Spinal cord (tissue), 10 donors: Measurements from ENCODE around the gene HAGH. TPM values are rescaled to one million over a fixed set of nuclear protein-coding genes. Genes with fewer than 3 reads are reported as not detected.

ENCODE experiments used
- DNase-seq, 6 donors: peaks; one replicate each; pipeline versions ENCODE4 v3.0.0 to v3.0.0-alpha.2; 2013 to 2015; ENCODE audit warnings: low spot score in 6 of 6, low read depth in 4 of 6
- H3K27ac ChIP-seq: one replicate; pipeline ENCODE4 v1.5.1; 2013; ENCODE audit warnings: low read depth, low read length, control low read depth
- H3K27me3 ChIP-seq: one replicate; pipeline ENCODE4 v1.6.1; 2013; ENCODE audit warnings: low read length; ENCODE audit not compliant: control insufficient read depth, insufficient read depth
- H3K36me3 ChIP-seq: one replicate; pipeline ENCODE4 v1.6.1; 2013; ENCODE audit warnings: low read length; ENCODE audit not compliant: control insufficient read depth, insufficient read depth
- H3K4me1 ChIP-seq: one replicate; pipeline ENCODE4 v1.6.1; 2013; ENCODE audit warnings: low read length; ENCODE audit not compliant: control insufficient read depth, insufficient read depth
- H3K4me3 ChIP-seq: one replicate; pipeline ENCODE4 v1.5.1; 2013; ENCODE audit warnings: low read depth, low read length, control low read depth
- H3K9me3 ChIP-seq: one replicate; pipeline ENCODE4 v1.6.1; 2013; ENCODE audit warnings: low read length; ENCODE audit not compliant: control insufficient read depth, insufficient read depth
- WGBS: methylation state at CpG from one replicate; pipeline ENCODE4 v1.1.5; 2013; ENCODE audit warnings: missing lambda C conversion rate; ENCODE audit not compliant: insufficient coverage; 5-methylcytosine and 5-hydroxymethylcytosine counted together
- polyA plus RNA-seq, 2 donors: library from polyadenylated mRNA; unstranded; fragments of 120-200 nt; gene quantifications; one replicate each; pipeline ENCODE4 v1.2.1, GENCODE V29; 2013; ENCODE audit not compliant: insufficient read length in 2 of 2
- total RNA-seq, 2 donors: library from RNA; depleted of rRNA in 1 of 2; stranded (reverse); fragments of 120-200 nt in 1 of 2; fragments of >200 nt in 1 of 2; gene quantifications; one replicate each; pipeline versions ENCODE4 v1.2.3 to v1.2.4, GENCODE V29; 2013 to 2014
- donor health status: healthy.

The HAGH gene
- total and polyA plus RNA-seq, 4 donors: 68.6 to 99.3 (median 90.8) TPM

DNA sequence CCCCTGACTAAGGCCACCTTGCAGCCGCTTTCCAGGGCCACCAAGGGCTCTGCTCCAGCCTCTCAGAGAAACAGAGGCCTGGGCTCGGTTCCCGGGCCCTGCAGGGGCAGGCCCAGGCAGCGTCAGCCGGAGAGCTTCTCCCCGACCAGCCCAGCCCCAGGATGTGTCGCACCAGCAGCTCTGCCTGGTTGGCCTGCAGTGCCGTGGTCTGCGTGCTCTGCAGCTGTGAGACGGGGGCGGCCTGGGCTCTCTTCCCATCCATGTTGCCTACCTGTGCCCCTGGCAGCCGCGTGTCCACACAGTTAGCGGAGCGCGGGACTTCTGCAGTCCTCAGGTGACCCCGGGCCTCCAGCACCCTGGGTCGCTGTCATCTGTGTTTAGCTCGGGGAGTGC is 37.9 kb downstream of the HAGH start:
- H3K9me3 ChIP-seq: no peaks in the 10 kb centered on the region
- no peaks in the 10 kb centered on the region for H3K27me3 ChIP-seq
- peaks cover 94% of the 10 kb centered on the region for H3K36me3 ChIP-seq
- peaks cover 13% of the 10 kb centered on the region for H3K4me1 ChIP-seq
- WGBS: 86% methylated on average over 19 of the region's 19 CpGs
- no peak for DNase-seq
- H3K4me3 ChIP-seq: no peak overlapping the region
- no peak overlapping the region for H3K27ac ChIP-seq

DNA sequence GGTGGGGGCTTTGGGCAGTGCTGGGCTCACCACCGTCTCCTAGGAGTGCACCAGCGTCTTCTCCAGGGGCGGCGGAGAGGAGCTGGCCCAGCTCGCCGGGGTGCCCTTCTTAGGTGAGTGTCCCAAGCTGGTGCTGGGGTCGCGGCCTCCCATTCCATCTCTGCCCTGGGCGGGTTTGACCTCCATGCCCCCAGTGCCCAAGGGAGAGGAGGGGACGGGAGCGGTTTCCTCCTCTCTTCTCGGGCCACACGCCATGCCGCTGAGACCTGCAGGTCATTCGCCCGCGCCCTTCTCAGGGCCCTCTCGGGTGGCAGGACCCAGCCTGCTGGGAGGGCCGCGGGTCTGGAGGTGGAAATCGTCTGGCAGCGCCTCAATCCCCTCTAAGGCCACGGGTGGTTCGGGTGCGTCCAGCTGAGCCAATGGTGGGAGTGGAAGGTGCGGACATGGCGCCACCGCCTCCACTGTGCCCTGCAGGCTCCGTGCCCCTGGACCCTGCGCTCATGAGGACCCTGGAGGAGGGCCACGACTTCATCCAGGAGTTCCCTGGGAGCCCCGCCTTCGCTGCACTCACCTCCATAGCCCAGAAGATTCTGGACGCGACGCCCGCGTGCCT is 38.4 kb downstream of the HAGH start:
- Histone ChIP-seq H3K9me3 (no peaks in the 10 kb centered on the region), H3K27me3 (no peaks in the 10 kb centered on the region), H3K4me1 (peaks cover 18% of the 10 kb centered on the region), H3K27ac (no peak overlapping the region), H3K4me3 (no peak overlapping the region), H3K36me3 (peaks cover 89% of the 10 kb centered on the region)
- DNase-seq: no peak
- WGBS: 95% methylated on average over 34 of the region's 38 CpGs

DNA sequence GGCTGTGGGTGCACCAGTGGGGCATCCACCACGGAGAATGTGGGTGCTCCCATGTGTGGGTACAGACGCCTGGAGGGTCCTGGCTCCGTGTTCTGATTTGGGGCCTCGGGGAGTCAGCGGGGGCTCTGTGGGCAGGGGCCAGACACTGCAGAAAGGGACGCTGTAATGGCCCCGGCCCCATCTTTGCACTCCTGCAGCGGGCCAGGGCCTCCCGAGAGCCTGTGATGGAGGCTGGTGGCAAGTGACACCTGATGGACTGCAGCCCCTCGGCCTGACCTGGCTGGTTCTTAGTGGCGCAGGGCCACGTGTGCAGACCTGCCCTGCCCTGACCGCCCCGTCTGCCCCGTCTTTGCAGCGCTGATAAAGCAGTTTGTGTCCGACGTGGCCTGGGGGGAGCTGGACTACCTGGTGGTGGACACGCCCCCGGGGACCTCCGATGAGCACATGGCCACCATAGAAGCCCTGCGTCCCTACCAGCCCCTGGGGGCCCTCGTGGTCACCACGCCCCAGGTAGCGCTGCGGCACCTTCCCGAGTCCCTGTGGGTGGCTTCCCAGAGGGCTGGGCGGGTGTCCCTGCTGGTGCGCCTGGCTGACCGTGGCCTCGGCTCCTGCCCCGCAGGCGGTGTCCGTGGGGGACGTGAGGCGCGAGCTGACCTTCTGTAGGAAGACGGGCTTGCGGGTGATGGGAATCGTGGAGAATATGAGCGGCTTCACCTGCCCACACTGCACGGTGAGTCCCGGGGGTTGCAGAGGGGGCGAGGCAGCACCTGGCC is 39.1 kb downstream of the HAGH start:
- DNase-seq: no peak
- peaks cover 82% of the 10 kb centered on the region for H3K36me3 ChIP-seq
- no peak overlapping the region for H3K4me3 ChIP-seq
- H3K27me3 ChIP-seq: no peaks in the 10 kb centered on the region
- H3K9me3 ChIP-seq: no peaks in the 10 kb centered on the region
- peaks cover 18% of the 10 kb centered on the region for H3K4me1 ChIP-seq
- no peak overlapping the region for H3K27ac ChIP-seq
- 94% methylated on average over 44 of the region's 44 CpGs for WGBS

DNA sequence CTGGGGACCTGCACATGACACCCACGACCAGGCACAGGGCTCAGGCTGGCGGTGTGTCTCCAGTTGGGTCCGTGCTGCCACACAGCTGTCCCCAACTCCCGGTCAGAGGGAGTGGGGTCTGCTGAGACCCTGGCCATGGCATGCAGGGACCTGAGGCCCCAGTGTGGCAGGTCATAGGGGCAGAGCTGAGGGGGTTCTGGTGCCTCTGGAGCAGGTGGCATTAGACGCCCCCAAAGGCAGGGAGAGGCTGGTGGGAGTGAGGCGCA is 39.6 kb downstream of the HAGH start:
- DNase-seq: no peak
- H3K27ac ChIP-seq: no peak overlapping the region
- H3K4me1 ChIP-seq: peaks cover 18% of the 10 kb centered on the region
- no peaks in the 10 kb centered on the region for H3K9me3 ChIP-seq
- H3K27me3 ChIP-seq: no peaks in the 10 kb centered on the region
- 91% methylated on average over 6 of the region's 6 CpGs for WGBS
- no peak overlapping the region for H3K4me3 ChIP-seq
- peaks cover 77% of the 10 kb centered on the region for H3K36me3 ChIP-seq

DNA sequence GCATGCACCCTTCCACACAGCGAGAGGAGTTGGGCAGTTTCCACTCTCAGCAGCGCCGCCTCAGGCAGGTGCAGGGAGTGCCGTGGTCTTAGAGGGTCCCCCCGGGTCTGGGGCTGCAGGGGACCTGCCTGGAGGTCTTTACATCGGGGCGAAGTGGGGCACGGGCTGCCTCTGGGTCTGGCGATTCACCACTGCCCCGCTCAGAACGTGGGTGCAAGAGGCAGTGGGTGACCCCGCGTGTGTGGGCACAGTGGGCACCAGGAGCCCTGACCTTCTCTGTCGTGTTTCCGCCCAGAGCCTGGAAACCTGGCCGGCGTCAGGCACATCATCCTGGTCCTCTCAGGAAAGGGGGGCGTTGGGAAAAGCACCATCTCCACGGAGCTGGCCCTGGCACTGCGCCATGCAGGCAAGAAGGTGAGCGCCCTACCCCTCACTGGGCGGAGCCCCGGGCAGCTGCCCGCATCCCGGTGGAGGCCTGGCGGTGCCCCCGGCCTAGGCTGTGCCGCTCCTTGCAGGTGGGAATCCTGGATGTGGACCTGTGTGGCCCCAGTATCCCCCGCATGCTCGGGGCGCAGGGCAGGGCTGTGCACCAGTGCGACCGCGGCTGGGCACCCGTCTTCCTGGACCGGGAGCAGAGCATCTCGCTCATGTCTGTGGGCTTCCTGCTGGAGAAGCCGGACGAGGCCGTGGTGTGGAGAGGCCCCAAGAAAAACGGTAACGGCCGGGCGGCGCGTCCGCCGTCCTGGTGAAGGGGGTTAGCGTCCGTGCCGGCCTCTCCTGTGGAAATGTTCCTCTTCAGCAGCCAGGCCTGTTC is 40.2 kb downstream of the HAGH start:
- peaks cover 72% of the 10 kb centered on the region for H3K36me3 ChIP-seq
- no peak overlapping the region for H3K27ac ChIP-seq
- H3K4me1 ChIP-seq: peaks cover 23% of the 10 kb centered on the region
- no peaks in the 10 kb centered on the region for H3K27me3 ChIP-seq
- 92% methylated on average over 51 of the region's 51 CpGs for WGBS
- no peak for DNase-seq
- no peak overlapping the region for H3K4me3 ChIP-seq
- no peaks in the 10 kb centered on the region for H3K9me3 ChIP-seq

DNA sequence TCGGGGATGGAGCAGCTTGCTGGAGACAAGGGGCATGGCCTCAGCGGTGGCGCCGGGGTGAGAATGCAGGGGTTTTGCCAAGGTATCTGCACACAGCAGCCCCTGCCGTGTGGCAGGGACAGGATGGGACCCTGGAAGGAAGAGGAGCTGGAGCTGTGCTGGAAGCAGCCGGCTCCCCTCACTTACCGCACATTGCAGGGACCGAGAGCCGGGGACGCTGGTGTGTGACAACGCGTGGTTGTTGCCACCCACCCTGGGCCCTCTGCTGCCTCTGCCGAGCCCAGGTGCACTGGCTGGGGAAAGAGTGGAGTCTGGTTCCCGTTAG is 40.8 kb downstream of the HAGH start:
- Histone ChIP-seq H3K4me3 (no peak overlapping the region), H3K9me3 (no peaks in the 10 kb centered on the region), H3K27ac (no peak overlapping the region), H3K27me3 (no peaks in the 10 kb centered on the region), H3K36me3 (peaks cover 72% of the 10 kb centered on the region), H3K4me1 (peaks cover 29% of the 10 kb centered on the region)
- 95% methylated on average over 14 of the region's 14 CpGs for WGBS
- DNase-seq: no peak

DNA sequence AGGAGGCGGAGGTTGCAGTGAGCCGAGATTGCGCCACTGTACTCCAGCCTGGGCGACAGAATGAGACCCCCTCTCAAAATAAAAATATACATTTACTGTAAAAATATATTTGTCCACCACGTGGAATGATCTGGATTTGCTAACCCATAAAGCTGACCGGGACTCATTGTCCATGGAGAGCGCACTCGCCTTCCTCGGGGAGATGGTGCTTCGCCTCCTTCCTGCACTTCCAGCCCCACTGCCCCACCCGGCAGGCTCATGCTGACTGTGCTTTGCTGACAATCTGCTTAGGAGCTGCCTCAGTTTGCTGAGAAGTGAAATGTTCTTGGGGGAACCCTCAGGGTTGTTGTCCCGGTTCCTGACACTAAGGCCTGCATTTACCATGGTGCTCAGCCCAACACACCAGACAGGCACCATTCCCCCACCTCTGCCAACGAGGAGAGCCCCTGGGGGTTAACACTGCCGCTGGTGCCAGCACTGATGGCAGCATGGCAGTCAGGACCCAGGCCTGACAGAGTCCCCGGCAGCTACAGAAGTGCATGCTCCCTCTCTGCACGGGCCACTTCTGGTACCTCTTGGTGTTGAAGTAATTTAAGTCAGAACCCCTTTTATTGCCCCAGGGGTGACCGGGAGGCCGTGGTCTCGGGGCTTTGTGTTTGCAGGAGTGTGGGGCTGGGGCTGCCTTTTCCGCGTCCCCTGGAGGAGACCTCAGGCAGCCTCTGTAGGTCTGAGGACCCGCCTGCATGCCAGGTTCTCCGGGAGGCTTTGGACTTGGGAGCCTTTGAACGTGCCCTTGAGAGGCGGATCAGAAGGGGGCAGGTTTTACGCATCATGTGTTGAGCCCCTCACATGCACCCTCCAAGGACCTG is 41.4 kb downstream of the HAGH start:
- peaks cover 32% of the 10 kb centered on the region for H3K4me1 ChIP-seq
- H3K27me3 ChIP-seq: no peaks in the 10 kb centered on the region
- no peak for DNase-seq
- peaks cover 71% of the 10 kb centered on the region for H3K36me3 ChIP-seq
- WGBS: 92% methylated on average over 19 of the region's 26 CpGs
- no peaks in the 10 kb centered on the region for H3K9me3 ChIP-seq
- H3K4me3 ChIP-seq: no peak overlapping the region
- H3K27ac ChIP-seq: no peak overlapping the region

DNA sequence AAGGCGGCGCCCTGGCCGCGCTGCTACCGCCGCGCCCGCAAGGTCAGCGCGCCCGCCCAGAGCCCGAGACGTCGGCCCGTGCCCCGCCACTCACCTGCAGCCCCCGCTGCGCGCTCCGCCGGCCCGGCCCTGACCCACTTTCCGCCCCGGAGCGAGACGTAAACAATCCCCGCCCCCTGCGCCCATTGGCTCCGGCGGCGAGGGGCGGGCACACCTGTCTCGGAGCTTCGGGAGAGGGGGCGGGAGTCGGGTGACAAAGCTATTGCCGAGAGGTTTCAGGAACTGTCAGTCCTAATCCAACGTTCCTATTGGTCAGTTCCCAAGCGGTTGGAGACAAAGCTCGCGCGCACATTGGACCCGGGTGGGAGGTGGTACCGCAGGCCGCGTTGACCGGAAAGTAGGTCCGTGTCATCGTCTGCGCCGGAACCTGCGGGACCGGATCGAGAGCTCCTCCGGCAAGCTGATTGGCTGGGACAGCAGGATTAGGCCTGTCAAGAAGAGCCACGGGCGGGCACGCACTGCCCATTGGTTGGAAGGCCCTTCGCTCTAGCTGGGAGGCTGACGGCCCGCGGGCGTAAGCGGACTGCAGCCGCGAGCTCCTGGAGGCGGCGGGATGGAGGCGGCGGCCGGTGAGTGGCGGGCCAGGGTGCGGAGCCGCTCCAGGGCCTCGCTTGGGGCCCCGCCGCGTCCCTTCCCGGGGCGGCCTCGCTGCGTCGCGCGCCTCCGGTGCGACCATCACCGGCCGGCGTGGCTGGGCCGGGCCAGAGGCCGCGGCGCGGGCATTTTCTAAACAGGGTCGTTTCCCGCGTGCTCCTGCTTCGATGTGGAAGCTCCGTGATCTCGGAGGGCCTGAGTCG is 44.0 kb downstream of the HAGH start, which contains the start of the genes NUBP2 and SPSB3:
Gene NUBP2 (plus strand): TSS at position 553 of the 857 bp plus-strand sequence. CDS start 61 bp downstream, at position 614.
Gene SPSB3 (minus strand): TSS at position 164 of the 857 bp plus-strand sequence. CDS start 1,088 bp downstream, outside the sequence.
- peak within 1 kb of the TSS; percentile 80 for H3K4me3 ChIP-seq
- peak within 1 kb of the TSS; percentile 40 for H3K27ac ChIP-seq
- no peaks in the 10 kb centered on the region for H3K27me3 ChIP-seq
- peak; percentile 97 to 100 (median 100) for DNase-seq
- H3K36me3 ChIP-seq: peaks cover 71% of the 10 kb centered on the region
- H3K4me1 ChIP-seq: peaks cover 45% of the 10 kb centered on the region
- H3K9me3 ChIP-seq: no peaks in the 10 kb centered on the region
- under 1% methylated on average over 102 of the region's 102 CpGs for WGBS
